Left renal pelvis (tissue), 4 donors: ENCODE measurements around the gene HSPBAP1. TPM values are rescaled to one million over a fixed set of nuclear protein-coding genes. Genes with fewer than 3 reads are reported as not detected.
A peak's percentile ranks its signal among the peaks of the same experiment; 100 is the strongest.

Experiments
- DNase-seq, 4 donors: peaks; one replicate each; pipeline ENCODE4 v3.0.0-alpha.2; 2013; ENCODE audit warnings: low read depth in 4 of 4, low spot score in 3 of 4
- polyA plus RNA-seq, 4 donors: library from polyadenylated mRNA; unstranded; fragments of 120-200 nt; gene quantifications; one replicate each; pipeline ENCODE4 v1.2.1, GENCODE V29; 2013; ENCODE audit not compliant: insufficient read length in 4 of 4

HSPBAP1 gene, protein sequence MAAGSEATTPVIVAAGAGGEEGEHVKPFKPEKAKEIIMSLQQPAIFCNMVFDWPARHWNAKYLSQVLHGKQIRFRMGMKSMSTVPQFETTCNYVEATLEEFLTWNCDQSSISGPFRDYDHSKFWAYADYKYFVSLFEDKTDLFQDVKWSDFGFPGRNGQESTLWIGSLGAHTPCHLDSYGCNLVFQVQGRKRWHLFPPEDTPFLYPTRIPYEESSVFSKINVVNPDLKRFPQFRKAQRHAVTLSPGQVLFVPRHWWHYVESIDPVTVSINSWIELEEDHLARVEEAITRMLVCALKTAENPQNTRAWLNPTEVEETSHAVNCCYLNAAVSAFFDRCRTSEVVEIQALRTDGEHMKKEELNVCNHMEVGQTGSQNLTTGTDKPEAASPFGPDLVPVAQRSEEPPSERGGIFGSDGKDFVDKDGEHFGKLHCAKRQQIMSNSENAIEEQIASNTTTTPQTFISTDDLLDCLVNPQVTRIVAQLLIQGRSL
- 10 to 100 TPM in 3 of 4 donors, 1 to 10 TPM in 1; 9.2 to 15.6 (median 11.6) TPM for polyA plus RNA-seq

DNA sequence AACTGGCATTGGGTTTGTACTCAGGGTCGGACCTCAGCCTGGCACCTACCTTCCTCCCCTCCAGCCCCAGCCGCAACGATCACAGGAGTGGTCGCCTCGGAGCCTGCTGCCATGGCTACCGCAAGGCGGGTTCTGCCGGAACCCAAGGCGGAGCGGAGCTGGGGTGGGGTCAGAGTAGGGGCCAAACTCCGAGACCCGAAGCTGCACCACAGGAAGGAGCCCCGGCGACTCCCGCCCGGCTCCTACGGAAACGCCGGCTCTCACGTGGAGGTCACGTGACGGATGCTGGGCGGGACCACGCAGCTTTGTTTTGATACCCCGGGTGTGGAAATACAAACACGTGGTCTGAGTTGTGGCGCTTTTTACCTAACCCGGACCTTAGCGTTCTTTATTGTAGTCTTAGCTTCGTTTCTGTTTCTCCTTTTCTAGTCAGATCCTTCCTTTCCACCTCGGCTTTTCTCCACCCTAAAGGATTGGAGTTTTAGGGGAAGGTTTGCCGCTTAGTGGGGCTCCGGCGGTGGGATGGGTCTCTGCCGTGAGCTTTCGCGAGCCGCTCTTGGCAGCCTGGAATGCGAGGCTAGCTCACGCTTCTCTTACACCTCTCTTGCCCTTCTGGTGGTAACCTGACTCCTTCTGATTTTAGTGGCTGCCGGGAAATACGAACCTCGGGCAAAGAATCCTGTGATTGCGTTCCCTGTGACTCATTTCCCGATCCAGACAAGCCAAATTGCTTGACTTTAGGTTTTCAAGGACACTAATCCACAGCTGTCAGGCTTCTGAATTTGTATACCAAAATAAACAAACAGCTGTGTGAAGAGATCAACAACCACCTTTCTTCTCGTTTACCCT is at the start of gene HSPBAP1:
TSS of gene HSPBAP1 (minus strand) at position 264 of the 849 bp plus-strand sequence. CDS start at position 113, 151 bp downstream.
- DNase-seq, result peak; percentile 78 to 88 (median 79)

DNA sequence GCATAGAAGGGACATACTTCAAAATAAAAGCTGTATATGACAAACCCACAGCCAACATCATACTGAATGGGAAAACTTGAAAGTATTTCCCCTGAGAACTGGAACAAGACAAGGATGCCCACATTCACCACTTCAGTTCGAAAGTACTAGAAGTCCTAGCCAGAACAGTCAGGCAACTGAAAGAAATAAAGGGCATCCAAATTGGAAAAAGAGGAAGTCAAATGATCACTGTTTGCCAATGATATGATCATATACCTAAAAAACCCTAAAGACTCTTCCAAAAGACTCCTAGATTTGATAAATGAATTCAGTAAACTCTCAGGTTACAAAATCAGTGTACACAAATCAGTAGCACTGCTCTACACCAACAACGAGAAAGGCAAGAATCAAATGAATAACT is 42.0 kb upstream of the HSPBAP1 start:
- DNase-seq, result no peak

DNA sequence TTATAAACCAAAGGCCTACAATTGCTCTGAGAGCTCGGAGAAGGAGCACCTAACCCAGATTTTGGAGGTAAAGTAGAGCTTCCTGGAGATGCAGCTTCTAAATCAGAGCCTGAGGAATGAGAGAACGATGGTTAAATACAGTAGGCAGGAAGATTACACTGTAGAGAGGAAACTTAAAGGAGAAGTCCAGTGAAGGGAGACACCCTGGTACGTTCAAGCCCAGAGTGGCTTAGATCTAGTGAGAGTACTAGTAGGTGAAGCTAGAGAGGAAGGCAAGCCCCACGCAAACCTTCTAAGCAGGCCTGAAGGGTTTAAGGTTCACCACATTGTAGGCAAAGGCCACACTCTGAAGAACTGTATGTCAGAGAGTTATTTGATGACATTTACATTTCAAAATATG is 34.6 kb upstream of the HSPBAP1 start:
- DNase-seq, result no peak

DNA sequence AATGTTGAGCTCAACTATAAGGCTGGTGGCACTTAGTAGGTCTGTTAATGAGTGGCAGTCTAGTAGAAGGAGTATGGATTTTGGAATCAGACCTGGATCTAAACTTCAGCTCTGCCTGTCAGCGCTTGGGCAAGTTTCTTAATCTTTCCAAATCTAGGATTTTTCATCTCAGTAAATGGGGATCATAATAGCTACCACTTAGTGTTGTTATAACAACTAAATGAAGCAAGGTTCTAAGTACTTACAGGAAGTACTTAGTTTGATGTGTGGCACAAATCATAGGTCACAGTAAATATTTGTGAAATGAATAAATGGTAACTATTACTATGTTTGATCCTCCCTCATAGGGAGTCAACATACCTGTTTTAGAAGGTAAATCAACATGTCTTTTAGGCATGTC is 32.6 kb upstream of the HSPBAP1 start:
- no peak for DNase-seq

DNA sequence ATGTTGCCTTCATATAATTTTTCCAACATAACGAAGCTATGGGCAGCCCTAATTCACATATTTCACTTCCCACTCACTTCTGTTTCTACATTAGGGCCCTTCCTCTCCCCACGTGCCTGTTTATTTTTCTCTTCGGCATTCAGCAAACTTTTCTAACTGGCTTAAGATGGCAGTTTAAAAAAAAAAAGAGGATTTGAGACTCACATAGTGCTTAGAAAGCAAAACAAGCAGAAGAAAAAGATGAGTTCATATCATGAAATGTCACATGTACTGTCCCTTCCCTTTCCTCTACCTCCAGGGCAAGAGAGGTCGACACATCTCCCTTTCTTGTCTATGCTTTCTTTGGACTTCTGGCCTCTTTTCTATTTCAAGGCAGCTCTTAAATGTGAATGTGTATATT is 31.8 kb upstream of the HSPBAP1 start:
- no peak for DNase-seq

DNA sequence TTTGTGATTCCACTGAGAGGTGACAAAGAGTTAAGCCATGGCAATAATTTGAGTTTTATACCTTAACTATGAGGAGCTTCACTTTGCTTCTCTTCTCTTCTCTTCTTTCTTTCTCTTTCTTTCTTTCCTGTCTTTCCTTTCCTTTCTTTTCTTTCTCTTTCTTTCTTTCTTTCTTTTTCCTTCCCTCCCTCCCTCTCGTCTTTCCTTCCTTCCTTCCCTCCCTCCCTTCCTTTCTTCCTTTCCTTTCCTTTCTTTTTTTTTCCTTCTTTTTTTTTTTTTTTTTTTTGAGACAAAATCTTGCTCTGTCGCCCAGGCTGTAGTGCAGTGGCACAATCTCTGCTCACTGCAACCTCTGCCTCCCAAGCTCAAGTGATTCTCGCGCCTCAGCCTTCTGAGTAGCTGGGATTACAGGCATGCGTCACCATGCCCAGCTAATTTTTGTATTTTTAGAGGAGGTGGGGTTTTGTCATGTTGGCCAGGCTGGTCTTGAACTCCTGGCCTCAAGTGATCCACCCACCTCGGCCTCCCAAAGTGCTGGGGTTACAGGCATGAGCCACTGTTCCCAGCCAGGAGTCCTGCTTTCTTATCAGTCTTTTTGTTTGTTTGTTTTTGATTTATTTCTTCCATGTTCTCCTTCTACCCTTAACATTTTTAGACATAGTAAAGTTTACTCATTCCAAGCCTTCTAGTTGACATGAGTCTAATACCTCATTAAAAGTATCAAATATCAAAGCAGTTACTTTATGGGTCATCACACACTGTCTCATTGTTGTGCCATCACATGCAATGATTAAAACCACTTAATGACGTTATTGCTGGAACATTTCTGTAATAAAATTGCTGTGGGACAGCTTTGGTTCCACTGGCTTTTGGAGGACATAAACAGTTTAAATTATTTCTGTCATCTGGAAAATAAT is 31.1 kb upstream of the HSPBAP1 start:
- DNase-seq, result no peak

DNA sequence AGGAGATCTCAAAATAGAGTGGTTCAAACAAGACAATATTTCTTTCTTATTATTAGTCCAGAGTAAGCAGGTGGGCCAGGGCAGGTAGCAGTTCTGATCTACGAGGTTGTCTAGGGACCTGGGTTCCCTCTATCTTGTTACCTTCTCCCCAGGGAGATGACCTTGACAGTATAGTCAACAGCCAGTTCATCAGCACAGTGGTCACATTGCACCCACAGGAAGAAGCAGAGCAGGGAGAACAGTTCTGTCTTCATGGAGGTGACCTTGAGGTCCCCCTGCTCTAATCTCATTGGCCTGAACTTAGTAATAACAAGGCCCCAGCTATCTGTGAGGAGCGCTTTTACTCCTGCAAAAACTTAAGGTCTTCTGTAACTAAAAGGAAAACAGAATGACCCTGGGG is 23.0 kb upstream of the HSPBAP1 start:
- no peak for DNase-seq

DNA sequence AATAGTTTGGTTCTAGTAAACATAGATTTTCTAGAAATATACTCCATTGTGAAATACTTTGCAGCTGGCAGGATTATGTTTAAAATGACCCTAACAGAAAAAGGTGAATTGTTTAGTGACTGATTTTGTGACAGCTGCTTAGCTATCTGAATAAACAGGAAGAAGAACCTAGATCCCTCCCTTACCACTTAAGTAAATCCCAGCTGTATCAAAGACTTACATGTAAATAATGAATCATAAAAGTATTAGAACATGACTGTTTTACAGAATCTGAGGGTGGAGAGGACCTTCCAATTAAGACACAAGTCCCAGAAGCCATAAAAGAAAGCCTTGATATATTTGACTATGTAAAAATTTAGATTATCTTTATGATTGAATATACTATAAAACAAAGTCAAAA is 17.1 kb upstream of the HSPBAP1 start:
- no peak for DNase-seq

DNA sequence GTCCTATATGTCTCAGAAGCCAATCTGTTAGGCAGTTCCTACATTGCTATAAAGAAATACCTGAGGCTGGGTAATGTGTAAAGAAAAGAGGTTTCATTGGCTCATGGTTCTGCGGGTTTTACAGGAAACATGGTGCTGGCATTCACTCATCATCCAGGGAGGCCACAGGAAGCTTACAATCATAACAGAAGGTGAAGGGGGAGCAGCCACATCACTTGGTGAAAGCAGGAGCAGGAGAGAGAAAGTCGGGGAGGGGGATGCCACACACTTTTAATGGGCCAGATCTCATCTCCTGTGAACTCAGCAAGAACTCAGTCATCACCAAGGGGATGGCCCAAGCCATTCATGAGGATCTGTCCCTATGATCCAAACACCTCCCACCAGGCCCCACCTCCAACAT is 10.3 kb upstream of the HSPBAP1 start:
- no peak for DNase-seq

DNA sequence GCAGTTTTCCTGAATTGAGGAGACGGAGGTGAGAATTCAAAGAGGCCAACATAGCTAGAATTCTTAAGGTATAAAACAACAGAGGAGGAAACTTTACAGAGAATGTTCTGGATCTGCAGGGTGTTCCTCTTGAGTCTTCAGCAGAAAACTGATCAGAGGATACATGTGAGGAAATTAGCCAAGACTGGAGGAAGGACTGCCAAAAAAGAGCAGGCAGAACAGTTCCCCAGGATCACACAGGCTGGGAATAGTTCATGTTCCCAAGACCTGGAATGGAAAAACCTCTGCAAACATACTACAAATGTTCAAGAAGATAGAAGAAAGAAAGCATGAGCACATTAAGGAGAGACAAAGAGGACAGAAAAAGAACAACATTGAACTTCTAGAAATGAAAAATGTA is 8.7 kb upstream of the HSPBAP1 start:
- no peak for DNase-seq

DNA sequence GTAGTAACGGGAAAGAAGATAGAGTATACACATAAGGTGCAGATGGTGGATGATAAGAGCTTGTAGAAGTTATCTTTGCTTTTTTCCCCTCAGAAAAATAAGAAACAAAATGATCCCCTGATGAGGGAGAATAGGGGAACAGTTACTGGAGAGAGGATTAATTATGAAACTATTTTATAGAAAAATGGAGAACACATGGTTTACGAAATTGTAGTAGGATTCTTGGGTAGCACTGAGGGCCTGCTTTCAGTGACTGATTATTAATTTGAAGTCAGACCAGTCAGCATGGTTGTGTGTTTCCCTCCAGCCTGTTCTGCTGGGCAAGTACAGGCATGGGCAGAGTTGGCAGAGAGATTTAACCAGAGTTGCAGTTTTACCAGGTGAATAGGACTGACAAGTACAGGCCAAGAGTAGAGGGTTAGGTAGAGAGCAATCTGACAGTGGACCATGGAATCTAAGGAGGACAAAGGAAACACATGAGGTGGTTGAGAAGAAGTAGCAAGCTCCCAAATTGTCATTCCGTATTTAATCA is 7.1 kb upstream of the HSPBAP1 start:
- no peak for DNase-seq

DNA sequence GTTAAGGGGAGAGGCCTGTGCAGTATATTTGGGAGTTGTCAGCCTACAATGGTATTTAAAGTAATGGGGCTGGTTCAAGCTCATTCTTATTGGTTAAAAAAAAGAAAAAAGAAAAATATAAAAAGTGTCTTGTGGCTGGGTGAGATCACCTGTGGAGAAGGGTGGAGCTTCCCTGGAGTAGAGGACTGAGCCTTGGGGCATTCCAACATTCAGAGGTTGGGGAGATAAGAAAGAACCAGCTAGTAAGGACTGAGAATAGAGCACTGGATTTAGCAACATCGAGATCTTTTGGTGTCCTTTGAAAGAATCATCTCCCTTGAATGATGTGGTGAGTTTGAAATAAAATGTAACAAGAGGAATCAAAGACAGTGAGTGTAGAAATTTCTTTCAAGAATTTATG is 6.4 kb upstream of the HSPBAP1 start:
- no peak for DNase-seq

DNA sequence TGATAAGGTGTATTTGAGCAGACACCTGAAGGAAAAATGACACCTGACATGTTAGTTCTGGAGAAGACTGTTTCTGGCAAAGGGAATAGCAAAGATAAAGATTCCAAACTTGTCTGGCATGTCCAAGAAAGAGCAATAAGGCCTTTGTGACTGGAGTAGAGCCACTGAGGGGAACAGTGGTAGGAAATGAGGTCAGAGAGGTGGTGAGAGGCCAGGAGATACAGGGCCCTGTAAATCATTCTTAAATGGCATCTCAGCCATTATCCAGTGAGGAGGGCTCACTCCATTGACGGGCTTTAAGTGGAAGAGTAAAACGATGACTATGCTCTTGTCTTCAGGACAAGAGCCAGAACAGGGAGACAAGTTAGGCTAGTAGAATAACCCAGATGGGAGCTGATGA is 5.7 kb upstream of the HSPBAP1 start:
- no peak for DNase-seq

DNA sequence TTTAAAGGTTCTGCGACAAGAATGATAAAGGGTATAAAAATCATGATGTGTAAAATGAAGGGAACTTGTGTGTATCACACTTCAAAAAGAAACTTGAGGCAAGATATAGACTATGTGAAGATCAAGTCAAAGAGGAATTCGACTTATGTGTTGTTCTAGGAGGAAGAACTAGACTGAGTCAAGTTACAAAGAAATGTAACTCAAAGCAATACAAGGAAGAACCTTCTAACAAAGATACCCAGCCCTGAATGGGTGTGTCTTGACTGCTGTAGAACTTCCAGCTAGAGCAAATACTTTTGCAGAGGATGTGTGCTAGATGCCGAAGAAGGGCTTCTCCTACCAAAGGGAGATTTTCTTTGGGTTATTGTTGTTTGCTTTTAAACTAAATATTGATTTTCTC is 3.7 kb upstream of the HSPBAP1 start:
- no peak for DNase-seq

DNA sequence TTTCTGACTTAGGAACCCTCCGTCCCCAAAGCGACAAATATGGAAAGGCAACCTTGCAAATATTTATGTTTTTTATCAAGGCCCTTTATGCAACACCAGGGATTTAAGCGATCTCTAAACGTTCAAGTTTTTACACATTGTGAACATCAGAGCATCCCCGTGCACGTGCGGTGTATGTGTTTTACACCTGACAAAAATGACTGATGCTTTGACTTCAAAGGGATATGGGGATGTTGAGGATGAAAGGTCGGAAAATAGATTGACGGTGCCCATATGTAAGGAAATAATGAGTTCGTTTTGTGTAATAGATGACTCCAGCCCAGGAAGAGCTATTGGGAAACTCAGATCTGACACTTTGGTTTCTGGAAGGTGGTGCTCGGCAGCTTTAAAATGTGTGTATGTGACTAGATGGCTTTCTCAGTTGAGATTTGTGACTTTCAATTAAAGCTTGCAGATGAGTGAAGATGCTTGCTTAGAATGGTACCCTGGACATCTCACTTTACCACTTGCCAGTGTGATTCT is 2.1 kb upstream of the HSPBAP1 start:
- no peak for DNase-seq

DNA sequence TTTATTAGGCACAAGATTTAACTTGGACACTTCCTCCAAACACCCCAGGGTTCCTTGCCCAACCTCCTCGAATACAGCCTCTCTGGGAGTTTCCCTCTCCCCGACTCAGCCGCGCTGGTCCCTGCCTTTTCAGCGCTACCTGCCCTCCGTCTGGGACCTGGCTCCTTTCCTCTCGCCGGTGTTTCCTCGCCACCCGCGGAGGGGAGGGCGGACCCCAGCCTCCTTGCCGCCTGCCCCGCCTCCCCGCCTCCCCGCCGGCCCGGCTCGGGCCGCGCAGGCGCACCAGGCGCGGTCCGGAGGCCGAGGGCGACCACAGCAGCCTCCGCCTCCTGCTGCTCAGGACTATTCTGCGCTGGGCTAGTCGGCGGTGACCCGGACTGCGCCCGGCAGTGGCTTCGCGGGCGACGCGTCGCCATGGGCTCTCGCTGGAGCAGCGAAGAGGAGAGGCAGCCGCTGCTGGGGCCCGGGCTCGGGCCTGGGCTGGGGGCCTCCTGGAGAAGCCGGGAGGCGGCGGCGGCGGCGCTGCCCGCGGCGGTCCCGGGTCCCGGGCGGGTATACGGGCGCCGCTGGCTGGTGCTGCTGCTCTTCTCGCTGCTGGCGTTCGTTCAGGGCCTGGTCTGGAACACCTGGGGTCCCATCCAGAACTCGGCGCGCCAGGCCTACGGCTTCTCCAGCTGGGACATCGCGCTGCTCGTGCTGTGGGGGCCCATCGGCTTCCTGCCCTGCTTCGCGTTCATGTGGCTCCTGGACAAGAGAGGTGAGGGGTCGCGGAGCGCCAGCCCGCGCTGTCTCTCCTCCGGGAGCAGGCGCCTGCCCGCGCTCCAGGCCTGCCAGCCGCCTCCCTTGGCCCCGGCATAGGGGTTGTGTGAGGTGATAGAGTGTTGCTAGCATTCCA is 1.4 kb upstream of the HSPBAP1 start, which contains the start of gene SLC49A4:
TSS of gene SLC49A4 (plus strand) at position 291 of the 895 bp plus-strand sequence. CDS start at position 415, 124 bp downstream.
- peak; percentile 58 to 72 (median 64) for DNase-seq

DNA sequence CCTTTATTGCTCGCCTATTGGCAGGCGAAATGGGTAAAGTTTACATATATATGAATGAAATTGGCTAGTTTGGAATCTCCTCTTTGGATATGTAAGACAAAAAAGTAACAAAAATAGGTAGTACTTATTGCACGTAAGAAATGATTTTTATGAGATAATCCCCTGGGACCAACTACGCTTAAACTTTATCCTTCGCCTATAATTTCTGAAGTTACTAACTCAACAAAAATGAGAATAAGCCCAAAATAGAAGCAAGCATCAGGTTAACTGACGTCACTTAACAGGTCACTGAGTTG is 800 bp upstream of the HSPBAP1 start:
- no peak for DNase-seq

DNA sequence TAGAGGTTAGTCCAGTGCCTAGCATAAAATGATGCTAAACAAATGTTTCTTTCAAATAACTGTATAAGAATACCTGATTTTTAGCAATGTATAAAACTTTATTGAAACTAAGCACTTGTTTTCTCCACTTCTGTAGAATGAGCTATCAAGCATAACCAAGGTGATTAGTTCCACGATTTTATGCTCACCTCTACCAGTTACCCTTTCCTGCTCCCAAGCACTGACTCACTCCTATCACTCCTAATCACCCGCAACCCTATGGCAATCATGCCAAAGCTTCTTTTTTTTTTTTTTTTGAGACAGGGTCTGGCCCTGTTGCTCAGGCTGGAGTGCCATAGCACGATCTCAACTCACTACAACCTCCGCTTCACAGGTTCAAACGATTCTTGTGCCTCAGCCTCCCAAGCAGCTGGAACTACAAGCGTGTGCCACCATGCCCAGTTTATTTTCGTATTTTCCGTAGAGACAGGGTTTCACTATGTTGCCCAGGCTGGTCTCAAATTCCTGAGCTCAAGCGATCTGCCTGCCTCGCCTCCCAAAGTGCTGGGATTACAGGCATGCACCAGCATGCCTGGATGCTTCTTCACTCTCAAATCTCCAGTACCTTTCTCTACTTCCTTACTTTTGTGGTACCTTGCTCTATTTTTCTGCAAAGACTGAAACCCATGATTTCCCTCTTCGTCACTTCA is 3.9 kb downstream of the HSPBAP1 start:
- no peak for DNase-seq
